IMR-90 (cell line): ENCODE measurements around the gene AGPAT3. TPM values are rescaled to one million over a fixed set of nuclear protein-coding genes. Genes with fewer than 3 reads are reported as not detected.

Source experiments
- ATAC-seq: fragments of 200-7000 bp; cut with Tn5 transposase; 2 replicates; pipeline ENCODE4 v1.9.1; 2020; ENCODE audit warnings: low read depth, mild to moderate bottlenecking, moderate library complexity
- BruUV-seq: library from RNA; stranded (reverse); fragments of 400-500 nt; replicated peaks from 2 replicates; lab custom pipeline; 2021; lab: Mats Ljungman, UMichigan
- CTCF ChIA-PET: fragments of 300-600 bp; formaldehyde crosslinking; extraction: SDS; loops from one replicate; lab custom pipeline; 2021; ENCODE audit warnings: antibody characterized with exemption; lab: Yijun Ruan, JAX
- POLR2A ChIA-PET: fragments of 300-600 bp; sonication (Branson Sonifier 250); formaldehyde crosslinking; loops from one replicate; lab custom pipeline; 2022; ENCODE audit warnings: antibody characterized with exemption; ENCODE audit not compliant: unreplicated experiment; lab: Charles Lee
- DNase-seq: peaks from one replicate; pipeline ENCODE4 v3.0.0; 2013
- H2AFZ ChIP-seq: replicated peaks from 2 replicates; pipeline ENCODE3; 2013; ENCODE audit warnings: low read length, mild to moderate bottlenecking; ENCODE audit not compliant: poor library complexity
- H2AK5ac ChIP-seq: 2 replicates; pipeline ENCODE4 v1.6.1; 2013; ENCODE audit warnings: low read depth, low read length, inconsistent platforms
- H2AK9ac ChIP-seq: replicated peaks from 2 replicates; pipeline ENCODE3; 2013; ENCODE audit warnings: mild to moderate bottlenecking, low read depth, low read length, moderate library complexity; ENCODE audit not compliant: poor library complexity
- H2BK120ac ChIP-seq: 2 replicates; pipeline ENCODE4 v1.6.1; 2013; ENCODE audit warnings: low read depth, low read length, inconsistent platforms
- H2BK15ac ChIP-seq: 3 replicates; pipeline ENCODE4 v1.6.1; 2013; ENCODE audit warnings: low read depth, low read length, inconsistent platforms
- H2BK20ac ChIP-seq: 2 replicates; pipeline ENCODE4 v1.6.1; 2013; ENCODE audit warnings: low read depth, mild to moderate bottlenecking, inconsistent platforms, low read length, moderate library complexity
- H2BK5ac ChIP-seq: 2 replicates; pipeline ENCODE4 v1.6.1; 2013; ENCODE audit warnings: mild to moderate bottlenecking, low read depth, low read length, inconsistent platforms; ENCODE audit not compliant: poor library complexity, severe bottlenecking
- H3K14ac ChIP-seq: replicated peaks from 2 replicates; pipeline ENCODE4 v1.6.1; 2013; ENCODE audit warnings: low read depth, low read length, inconsistent platforms
- H3K18ac ChIP-seq: 2 replicates; pipeline ENCODE4 v1.6.1; 2013; ENCODE audit warnings: low read depth, low read length, control low read depth
- H3K23ac ChIP-seq: 2 replicates; pipeline ENCODE4 v1.6.1; 2013; ENCODE audit warnings: low read depth, low read length, inconsistent platforms
- H3K27ac ChIP-seq: 2 replicates; pipeline ENCODE4 v1.5.1; 2013; ENCODE audit warnings: mild to moderate bottlenecking, control low read depth, low read length; ENCODE audit not compliant: insufficient read depth
- H3K27me3 ChIP-seq: 2 replicates; pipeline ENCODE4 v1.6.1; 2013; ENCODE audit warnings: low read length; ENCODE audit not compliant: control insufficient read depth, insufficient read depth
- H3K36me3 ChIP-seq: 2 replicates; pipeline ENCODE4 v1.6.1; 2013; ENCODE audit warnings: low read length, mixed read lengths; ENCODE audit not compliant: control insufficient read depth, insufficient read depth
- H3K4ac ChIP-seq: 2 replicates; pipeline ENCODE4 v1.6.1; 2013; ENCODE audit warnings: low read depth, low read length, inconsistent platforms
- H3K4me1 ChIP-seq: 2 replicates; pipeline ENCODE4 v1.6.1; 2013; ENCODE audit warnings: low read length, mixed read lengths; ENCODE audit not compliant: control insufficient read depth, insufficient read depth
- H3K4me2 ChIP-seq: 2 replicates; pipeline ENCODE4 v1.6.1; 2013; ENCODE audit warnings: low read depth, mild to moderate bottlenecking, control low read depth, low read length, moderate library complexity
- H3K4me3 ChIP-seq: 2 replicates; pipeline ENCODE4 v1.5.1; 2013; ENCODE audit warnings: low read depth, mild to moderate bottlenecking, control low read depth, low read length, moderate library complexity; ENCODE audit not compliant: insufficient read depth
- H3K56ac ChIP-seq: 2 replicates; pipeline ENCODE4 v1.6.1; 2013; ENCODE audit warnings: low read length, inconsistent platforms; ENCODE audit not compliant: insufficient read depth; ENCODE audit errors: extremely low read depth
- H3K79me1 ChIP-seq, 2 experiments: 2 replicates each; pipeline ENCODE4 v1.6.1; 2013; ENCODE audit warnings: low read length in 2 of 2, inconsistent platforms in 1 of 2, low read depth in 1 of 2
- H3K9ac ChIP-seq: 2 replicates; pipeline ENCODE4 v1.6.1; 2013; ENCODE audit warnings: low read depth, low read length, control low read depth
- H3K9me1 ChIP-seq: 2 replicates; pipeline ENCODE4 v1.6.1; 2013; ENCODE audit warnings: low read length, inconsistent platforms; ENCODE audit not compliant: insufficient read depth
- H3K9me3 ChIP-seq: 2 replicates; pipeline ENCODE4 v1.6.1; 2013; ENCODE audit warnings: low read length; ENCODE audit not compliant: control insufficient read depth, insufficient read depth
- H4K20me1 ChIP-seq: 2 replicates; pipeline ENCODE4 v1.6.1; 2013; ENCODE audit warnings: low read length, inconsistent platforms; ENCODE audit not compliant: insufficient read depth
- H4K5ac ChIP-seq: 2 replicates; pipeline ENCODE4 v1.6.1; 2013; ENCODE audit warnings: mild to moderate bottlenecking, low read depth, low read length, control low read depth
- H4K8ac ChIP-seq, 2 experiments: 2 replicates each; pipeline ENCODE4 v1.6.1; 2013; ENCODE audit warnings: low read depth in 2 of 2, low read length in 2 of 2, control low read depth in 1 of 2, inconsistent platforms in 1 of 2
- H4K91ac ChIP-seq: 2 replicates; pipeline ENCODE4 v1.6.1; 2013; ENCODE audit warnings: low read depth, low read length, inconsistent platforms; ENCODE audit not compliant: insufficient read depth
- CTCF ChIP-seq: conservative IDR thresholded peaks from 2 replicates; pipeline ENCODE4 v1.5.1; 2012; ENCODE audit warnings: mild to moderate bottlenecking, low read depth, low read length, improper control_type of control experiment
- MAFK ChIP-seq: IDR thresholded peaks from 2 replicates; pipeline ENCODE4 v1.6.1; 2012; ENCODE audit warnings: low read depth, low read length, improper control_type of control experiment
- MXI1 ChIP-seq: IDR thresholded peaks from 2 replicates; pipeline ENCODE4 v1.6.1; 2012; ENCODE audit warnings: low read depth, mild to moderate bottlenecking, low read length, moderate library complexity, borderline replicate concordance
- RFX5 ChIP-seq: IDR thresholded peaks from 2 replicates; pipeline ENCODE4 v1.8.0; 2012; ENCODE audit warnings: low read depth, mild to moderate bottlenecking, low read length, moderate library complexity
- USF2 ChIP-seq: fragments of 150-350 bp; IDR thresholded peaks from 2 replicates; pipeline ENCODE4 v1.6.1; 2017; ENCODE audit warnings: mild to moderate bottlenecking, antibody characterized with exemption, low read length, low read depth
- WGBS, 2 experiments: methylation state at CpG; one replicate each; pipeline versions ENCODE4 v1.1.5 to v1.1.7; 2013; ENCODE audit warnings: missing lambda C conversion rate in 2 of 2; ENCODE audit not compliant: insufficient read length in 1 of 2; ENCODE audit errors: extremely low coverage in 2 of 2; 5-methylcytosine and 5-hydroxymethylcytosine counted together
- dilution Hi-C: fragments of 300-500 bp; cut with HindIII; formaldehyde crosslinking; loops from one replicate; pipeline ENCODE4 v1.14.3; 2018; ENCODE audit warnings: low sequenced_read_pairs; ENCODE audit not compliant: unreplicated experiment
- in situ Hi-C: fragments of 300-500 bp; cut with MboI; formaldehyde crosslinking; loops from 3 replicates; pipeline ENCODE4 v1.14.3; 2019; ENCODE audit warnings: low sequenced_read_pairs, inconsistent platforms, mixed read lengths
- intact Hi-C: fragments of 100-400 bp; cut with micrococcal nuclease; formaldehyde crosslinking; loops from 2 replicates; pipeline ENCODE4 v1.10.0; 2022
- polyA plus RNA-seq, 3 experiments: library from polyadenylated mRNA; depleted of rRNA; stranded (reverse); fragments of >200 nt; gene quantifications; 2 replicates each; pipeline ENCODE4 v1.2.3, GENCODE V29; 2012; ENCODE audit warnings: low replicate concordance in 1 of 3
- total RNA-seq: library from RNA; depleted of rRNA; stranded (reverse); fragments of >200 nt; gene quantifications from 2 replicates; pipeline ENCODE4 v1.2.3, GENCODE V29; 2012

AGPAT3 gene
- total and polyA plus RNA-seq, 2 of the 4 experiments (the other 2 are of a cell fraction): 27.1 to 38.7 TPM

GRCh38 chr21:43971201-43971991 is 106.4 kb downstream of the AGPAT3 start:
- Histone ChIP-seq H3K4me2 (no peak overlapping the region), H3K14ac (no peak overlapping the region), H4K20me1 (peaks cover 9% of the 10 kb centered on the region), H3K79me1 (peaks cover 1 to 8% of the 10 kb centered on the region in 2 experiments; a peak in 3 of 4 replicates), H2BK20ac (no peak overlapping the region), H3K9ac (no peak overlapping the region), H4K8ac (no peak overlapping the region), H3K56ac (no peak overlapping the region), H4K91ac (no peak overlapping the region), H3K4ac (no peak overlapping the region), H2BK120ac (no peak overlapping the region), H3K23ac (no peak overlapping the region), H2AK5ac (no peak overlapping the region), H3K18ac (no peak overlapping the region), H3K36me3 (peaks cover 35% of the 10 kb centered on the region), H4K5ac (no peak overlapping the region), H2BK15ac (no peak overlapping the region), H3K27ac (no peak overlapping the region), H3K27me3 (no peaks in the 10 kb centered on the region), H2AFZ (no peak overlapping the region), H3K4me3 (no peak overlapping the region), H3K9me1 (peaks cover 5% of the 10 kb centered on the region), H2BK5ac (no peak overlapping the region), H2AK9ac (no peak overlapping the region), H3K4me1 (peaks cover 2% of the 10 kb centered on the region; the same call in 1 of the 2 replicates), H3K9me3 (no peaks in the 10 kb centered on the region)
- intact Hi-C loops (no loop called here), dilution Hi-C loops (no loop called here), in situ Hi-C loops (no loop called here)
- POLR2A ChIA-PET: no interaction called here
- ATAC-seq: no peak
- 83% methylated on average over 18 of the region's 29 CpGs; no CpG with 5 or more reads in 1 of the 2 experiments for WGBS, 2 experiments
- CTCF ChIA-PET: no interaction called here
- no peak for TF ChIP-seq RFX5
- TF ChIP-seq USF2: no peak
- TF ChIP-seq CTCF: no peak
- TF ChIP-seq MAFK: no peak
- no peak for TF ChIP-seq MXI1
- no TSS peak for BruUV-seq
- DNase-seq: no peak
